T47D (cell line): ENCODE data around the gene NRCAM.

Experiments
- DNase-seq, 2 experiments: peaks; one replicate each; pipeline versions ENCODE4 v3.0.0 to v3.0.0-alpha.2; 2011 to 2012; ENCODE audit warnings: low read depth in 1 of 2, low spot score in 1 of 2
- JUND ChIP-seq: IDR thresholded peaks from 2 replicates; pipeline ENCODE4 v1.6.1; 2012; ENCODE audit warnings: low read depth
- in situ Hi-C: cut with HindIII; loops from 2 replicates; pipeline ENCODE4 v1.10.0; 2016; ENCODE audit warnings: low sequenced_read_pairs, low pct_unique_long_range_greater_than_20kb

Gene NRCAM

DNA sequence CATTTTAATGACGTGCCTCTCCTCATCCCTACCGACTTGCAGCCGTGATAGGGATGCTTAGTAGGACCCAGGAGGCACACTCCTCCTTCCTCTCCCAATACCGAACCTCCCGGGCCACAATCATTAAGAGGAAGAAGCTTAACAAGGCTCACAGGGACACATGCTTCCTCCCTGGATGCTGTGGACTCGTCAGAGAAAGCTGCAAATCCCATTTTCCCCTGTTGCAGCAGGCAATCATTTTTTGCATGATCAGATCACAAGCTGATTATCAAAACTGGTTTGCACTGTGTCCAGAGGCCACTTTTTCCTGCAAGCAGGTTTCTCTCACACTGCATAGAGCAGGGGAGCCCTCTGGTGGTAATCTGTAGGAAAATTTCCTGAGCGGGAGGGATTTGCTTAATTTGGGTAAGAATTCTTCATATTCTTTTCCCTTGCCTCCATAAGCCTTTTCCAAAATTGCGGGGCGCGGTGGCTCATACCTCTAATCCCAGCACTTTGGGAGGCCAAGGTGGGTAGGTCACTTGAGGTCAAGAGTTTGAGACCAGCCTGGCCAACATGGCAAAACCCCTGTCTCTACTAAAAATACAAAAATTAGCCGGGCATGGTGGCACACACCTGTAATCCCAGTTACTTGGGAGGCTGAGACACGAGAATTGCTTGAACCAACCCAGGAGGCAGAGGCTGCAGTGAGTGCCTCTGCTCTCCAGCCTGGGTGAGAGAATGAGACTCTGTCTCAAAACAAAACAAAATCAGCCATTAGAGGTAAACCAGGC, 310.0 kb downstream of the NRCAM start:
- DNase-seq: peak; percentile 16 to 79
- in situ Hi-C loops: no loop called here

DNA sequence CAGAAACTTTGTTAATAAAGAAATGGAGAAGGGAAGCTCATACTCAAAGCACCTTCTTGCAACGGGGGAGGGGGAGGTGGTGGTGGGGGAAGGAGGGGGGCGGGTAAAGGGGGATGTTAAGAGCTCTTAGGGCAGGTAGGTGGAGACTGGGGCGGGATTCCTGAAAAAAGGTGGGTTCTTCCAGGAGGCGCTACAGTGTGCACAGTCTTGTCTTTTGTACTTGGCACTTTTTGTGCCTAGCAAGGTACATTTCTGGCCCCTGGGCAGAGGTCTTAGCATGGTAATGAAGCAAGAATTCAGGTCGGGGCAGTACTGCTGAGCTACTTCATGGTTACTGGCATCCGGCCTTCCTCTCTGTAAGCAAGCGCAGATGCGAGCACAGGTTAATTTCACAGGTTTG, 310.8 kb downstream of the NRCAM start:
- DNase-seq: no peak
- in situ Hi-C loops: no loop called here
- no peak for TF ChIP-seq JUND

More for the DNA sequence above, 310.0 kb downstream of the NRCAM start:
- TF ChIP-seq JUND: no peak

DNA sequence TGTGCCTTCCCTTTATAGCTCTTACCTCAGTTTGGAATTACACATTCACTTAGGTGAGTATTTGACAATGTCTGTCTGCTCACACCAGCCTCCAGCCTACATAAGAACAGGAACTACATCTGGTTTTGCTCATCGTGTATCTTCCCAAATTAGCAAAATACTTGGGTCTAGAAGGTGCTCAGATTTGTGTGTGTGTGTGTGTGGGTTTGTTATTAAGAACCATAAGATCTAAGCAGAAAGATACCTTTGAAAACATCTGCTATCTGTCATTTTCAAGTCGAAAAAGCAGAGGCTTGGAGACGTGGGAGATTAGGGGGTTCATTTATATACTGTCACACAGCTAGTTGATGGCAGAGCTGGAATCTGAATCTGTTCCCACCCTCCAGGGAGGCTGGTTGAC, 311.3 kb downstream of the NRCAM start:
- TF ChIP-seq JUND: no peak
- in situ Hi-C loops: no loop called here

DNA sequence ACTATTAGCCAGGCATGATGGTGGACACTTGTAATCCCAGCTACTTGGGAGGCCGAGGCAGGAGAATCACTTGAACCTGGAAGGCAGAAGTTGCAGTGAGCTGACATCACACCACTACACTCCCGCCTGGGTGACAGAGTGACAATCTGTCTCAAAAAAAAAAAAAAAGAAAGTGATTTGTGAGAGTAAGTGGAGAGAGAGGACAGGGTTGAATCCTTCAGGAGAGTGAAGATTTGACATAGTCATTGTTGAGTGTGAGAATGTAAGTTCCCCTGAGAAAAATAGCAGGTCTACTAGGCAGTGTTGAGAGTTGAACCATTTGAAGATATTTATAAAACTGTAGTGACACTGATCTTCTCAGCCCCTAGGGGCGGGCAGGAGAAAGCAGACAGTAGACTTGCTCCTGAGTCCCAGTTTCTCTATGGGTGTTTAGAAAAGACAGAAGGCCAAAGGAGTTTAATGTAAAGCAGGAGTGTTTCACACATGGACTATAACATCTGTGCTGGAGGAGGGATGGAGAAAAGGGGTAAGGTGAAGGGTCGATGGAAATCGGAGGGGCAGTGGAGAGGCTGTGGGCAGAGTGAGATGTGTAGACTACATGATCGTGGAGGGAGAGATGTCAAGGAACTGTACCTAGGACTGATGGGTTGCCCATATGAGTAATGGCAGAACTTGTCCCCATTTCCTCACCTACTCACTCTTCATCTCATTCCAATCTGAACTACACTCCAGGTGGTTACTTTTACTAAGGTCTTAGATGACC, 312.4 kb downstream of the NRCAM start:
- in situ Hi-C loops: no loop called here
- TF ChIP-seq JUND: no peak
- no peak for DNase-seq

More for the DNA sequence above, 311.3 kb downstream of the NRCAM start:
- DNase-seq: no peak

GRCh38 chr7:108142675-108143259, 313.5 kb downstream of the NRCAM start:
- no peak for DNase-seq
- no peak for TF ChIP-seq JUND
- in situ Hi-C loops: no loop called here

- TF ChIP-seq JUND: no peak
- in situ Hi-C loops: no loop called here
- no peak for DNase-seq
Observed at GRCh38 chr7:108142180-108142579, 314.1 kb downstream of the NRCAM start.

- TF ChIP-seq JUND: no peak
- in situ Hi-C loops: no loop called here
- no peak for DNase-seq
Observed at GRCh38 chr7:108140671-108141070, 315.6 kb downstream of the NRCAM start.

DNA sequence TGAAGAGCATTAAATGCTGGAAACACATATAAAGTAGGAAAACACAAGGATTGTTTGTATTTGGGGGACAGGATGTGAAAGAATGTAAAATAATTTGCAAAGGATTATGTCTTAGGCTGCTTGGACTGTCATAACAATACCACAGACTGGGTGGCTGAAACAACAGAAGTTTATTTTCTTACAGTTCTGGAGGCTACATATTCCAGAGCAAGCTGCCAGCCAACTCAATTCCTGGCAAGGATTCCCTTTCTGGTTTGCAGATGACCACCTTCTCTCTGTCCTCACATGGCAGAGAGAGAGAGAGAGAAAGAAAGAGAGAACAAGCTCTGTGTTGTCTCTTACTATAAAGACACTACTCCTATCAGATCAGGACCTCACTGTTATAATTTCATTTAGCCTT, 317.3 kb downstream of the NRCAM start:
- in situ Hi-C loops: no loop called here
- DNase-seq: no peak
- no peak for TF ChIP-seq JUND

DNA sequence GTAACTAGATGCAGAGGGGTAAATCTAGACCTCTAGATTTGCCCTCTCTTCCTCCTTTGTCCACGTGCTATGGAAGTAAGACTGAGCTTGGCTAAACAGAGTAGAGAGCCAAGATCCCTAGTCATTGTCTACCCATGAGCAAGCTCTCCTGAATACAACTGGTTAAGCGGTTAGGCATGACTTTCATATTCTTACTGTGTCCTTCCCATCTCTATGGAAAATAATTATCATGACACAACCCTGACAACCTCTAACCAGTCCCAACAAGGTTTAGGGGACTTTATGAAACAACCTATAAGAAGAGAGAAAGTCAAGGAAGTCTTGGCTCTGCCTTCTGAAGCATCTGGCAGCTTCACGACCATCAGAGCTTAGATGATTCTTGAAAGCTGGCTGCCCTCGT, 318.2 kb downstream of the NRCAM start:
- TF ChIP-seq JUND: no peak
- in situ Hi-C loops: no loop called here
- no peak for DNase-seq

DNA sequence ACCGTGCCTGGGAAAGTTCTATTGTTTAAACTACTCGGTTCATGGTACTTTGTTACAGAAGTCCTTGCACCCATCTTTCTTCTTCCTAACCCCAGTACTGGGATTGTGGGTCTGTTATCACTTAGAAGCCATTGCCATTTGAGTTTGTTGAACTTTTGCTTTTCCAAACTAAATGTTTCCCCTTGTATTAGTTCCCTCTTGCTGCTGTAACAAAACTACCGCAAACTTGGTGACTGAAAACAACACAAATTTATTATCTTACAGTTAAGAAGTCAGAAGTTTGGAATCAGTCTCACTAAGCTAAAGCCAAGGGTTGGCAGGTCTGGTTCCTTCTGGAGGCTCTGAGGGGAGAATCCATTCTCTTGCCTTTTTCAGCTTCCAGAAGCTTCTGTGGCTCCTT, 319.2 kb downstream of the NRCAM start:
- no peak for DNase-seq
- in situ Hi-C loops: no loop called here
- TF ChIP-seq JUND: no peak

GRCh38 chr7:108136191-108136688, 320.0 kb downstream of the NRCAM start:
- DNase-seq: no peak
- in situ Hi-C loops: no loop called here
- no peak for TF ChIP-seq JUND

GRCh38 chr7:108135446-108136190, 320.6 kb downstream of the NRCAM start:
- in situ Hi-C loops: no loop called here
- no peak for DNase-seq
- TF ChIP-seq JUND: no peak

DNA sequence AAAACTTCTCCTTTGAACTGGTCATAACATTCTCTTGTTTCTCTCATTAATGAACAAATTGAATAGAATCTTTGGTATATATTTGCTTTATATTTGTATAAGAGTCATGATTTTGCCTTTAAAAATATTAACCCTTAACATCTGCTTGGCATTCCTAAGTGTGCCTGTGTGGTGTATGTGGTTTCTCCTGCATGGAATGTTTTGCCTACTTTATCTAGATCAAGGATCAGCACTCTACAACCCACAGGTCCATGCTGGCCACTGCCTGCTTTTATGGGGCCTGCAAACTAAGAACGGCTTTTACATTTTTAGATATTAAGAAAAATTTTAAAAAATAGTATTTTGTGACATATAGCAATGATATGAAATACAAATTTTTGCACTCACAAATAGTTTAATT, 321.8 kb downstream of the NRCAM start:
- no peak for TF ChIP-seq JUND
- no peak for DNase-seq
- in situ Hi-C loops: no loop called here
